HG03060 (cell line): Measurements from ENCODE around the gene EVI5.
"Not testable (repeated sequence)": the region's sequence is repeated elsewhere in the genome, so short reads cannot be mapped to it uniquely, and the experiment has no call there.

Source experiments
- ATAC-seq: cut with Tn5 transposase; IDR thresholded peaks from one replicate; pipeline ENCODE4 v1.9.1; 2021; ENCODE audit warnings: low read depth, moderate number of reproducible peaks; ENCODE audit not compliant: unreplicated experiment

The EVI5 gene

DNA sequence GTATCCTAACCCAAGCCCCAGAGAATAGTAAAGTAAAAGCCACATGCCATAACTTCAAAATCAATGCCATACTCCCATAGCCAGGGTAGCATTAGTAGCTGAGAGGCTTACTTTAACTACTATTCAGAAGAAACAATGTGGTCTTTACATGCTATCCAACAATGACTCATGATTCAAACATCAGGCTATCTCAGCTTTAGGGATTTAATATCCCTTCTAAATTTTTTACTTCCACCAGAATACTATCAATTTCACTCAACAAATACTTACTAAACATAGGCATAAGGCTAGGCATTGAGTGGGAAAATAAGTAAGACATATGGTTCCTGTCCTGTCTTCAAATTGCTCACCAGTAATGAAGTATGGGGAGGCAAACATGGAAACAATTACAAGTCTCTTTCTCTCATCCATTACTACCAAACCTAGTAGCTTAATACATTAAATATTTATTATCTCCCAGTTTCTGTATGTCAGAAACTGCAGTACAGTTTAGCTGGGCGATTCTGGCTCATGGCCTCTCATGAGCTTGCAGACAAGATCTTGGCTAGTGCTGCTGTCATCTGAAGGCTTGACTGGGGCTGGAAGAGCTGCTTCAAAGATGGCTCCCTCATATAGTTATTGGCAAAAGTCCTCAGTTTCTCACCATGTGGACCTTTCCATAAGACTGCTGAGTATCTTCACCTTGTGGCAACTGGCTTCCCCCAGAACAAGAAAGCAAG, 30.7 kb downstream of the EVI5 start:
- no peak for ATAC-seq

DNA sequence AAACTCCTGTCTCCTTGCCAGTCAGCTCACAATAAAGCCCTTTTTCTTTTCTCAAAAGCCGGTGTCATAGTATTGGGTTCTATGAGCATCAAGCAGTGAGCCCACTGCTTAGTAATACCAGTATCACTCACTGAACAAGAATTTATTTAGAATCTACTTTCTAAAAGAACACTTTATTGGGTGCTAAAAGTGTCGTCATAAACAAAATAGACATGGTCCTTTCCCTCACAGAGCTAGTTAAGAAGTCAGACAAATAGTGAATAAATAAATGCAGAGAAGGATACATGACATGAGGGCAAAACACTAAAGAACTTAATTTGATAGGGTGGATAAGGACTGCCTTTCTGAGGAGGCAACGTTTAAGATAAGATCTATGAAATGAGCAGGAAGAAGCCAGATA, 32.2 kb downstream of the EVI5 start:
- no peak for ATAC-seq

- ATAC-seq: peak; percentile 62
Observed at GRCh38 chr1:92749024-92749634, 35.8 kb downstream of the EVI5 start.

- ATAC-seq: no peak
Observed at GRCh38 chr1:92748138-92748537, 36.8 kb downstream of the EVI5 start.

DNA sequence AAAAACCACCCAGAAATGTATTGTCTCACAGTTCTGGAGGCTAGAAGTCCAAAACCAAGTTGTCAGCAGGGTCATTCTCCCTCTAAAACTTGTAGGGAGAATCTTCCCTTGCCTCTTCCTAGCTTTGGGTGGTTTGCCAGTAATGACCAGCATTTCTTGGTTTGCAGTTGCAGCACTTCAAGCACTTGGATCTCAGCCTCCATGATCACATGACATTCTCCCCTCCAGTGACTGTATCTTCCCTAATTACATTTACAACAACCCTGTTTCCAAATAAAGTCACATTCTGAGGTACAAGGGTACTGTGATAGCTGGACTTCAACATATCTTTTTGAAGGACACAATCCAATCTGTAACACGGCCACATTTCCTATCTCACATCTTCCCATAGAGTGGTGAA, 37.2 kb downstream of the EVI5 start:
- no peak for ATAC-seq

DNA sequence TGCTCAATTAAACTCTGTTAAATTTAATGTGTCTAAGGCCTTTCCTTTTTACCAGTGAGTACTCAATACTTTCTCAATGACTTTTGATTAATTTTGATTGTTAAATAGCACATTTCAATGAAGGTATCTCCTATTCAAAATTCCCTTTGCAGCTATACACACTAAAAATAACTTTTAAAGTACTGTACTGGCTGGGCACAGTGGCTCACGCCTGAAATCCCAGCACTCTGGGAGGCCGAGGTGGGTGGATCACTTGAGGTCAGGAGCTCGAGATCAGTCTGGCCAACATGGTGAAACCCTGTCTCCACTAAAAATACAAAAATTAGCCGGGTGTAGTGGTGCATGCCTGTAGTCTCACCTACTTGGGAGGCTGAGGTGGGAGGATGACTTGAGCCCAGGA, 38.7 kb downstream of the EVI5 start:
- ATAC-seq: not testable (repeated sequence)

GRCh38 chr1:92743221-92743620, 41.7 kb downstream of the EVI5 start:
- ATAC-seq: no peak

GRCh38 chr1:92739669-92740524, 45.0 kb downstream of the EVI5 start:
- no peak for ATAC-seq

- no peak for ATAC-seq
Observed at GRCh38 chr1:92736395-92736794, 48.5 kb downstream of the EVI5 start.

- ATAC-seq: no peak
Observed at GRCh38 chr1:92730476-92730875, 54.4 kb downstream of the EVI5 start.

DNA sequence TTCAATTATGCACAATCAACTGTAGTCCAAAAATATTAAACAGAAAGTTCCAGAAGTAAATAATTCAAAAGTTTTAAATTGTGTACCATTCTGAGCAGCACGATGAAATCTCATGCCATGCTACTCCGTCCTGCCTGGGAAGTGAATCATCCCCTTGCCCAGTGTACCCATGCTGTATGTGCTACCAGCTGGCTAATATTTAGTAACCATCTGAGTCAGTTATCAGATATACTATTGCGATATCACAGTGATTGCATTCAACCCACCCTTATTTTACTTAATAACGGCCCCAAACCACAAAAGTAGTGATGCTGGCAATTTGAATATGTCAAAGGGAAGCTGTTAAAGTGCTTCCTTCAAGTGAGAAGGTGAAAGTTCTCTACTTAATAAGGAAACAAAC, 56.2 kb downstream of the EVI5 start:
- no peak for ATAC-seq

GRCh38 chr1:92723713-92724112, 61.2 kb downstream of the EVI5 start:
- ATAC-seq: not testable (repeated sequence)

DNA sequence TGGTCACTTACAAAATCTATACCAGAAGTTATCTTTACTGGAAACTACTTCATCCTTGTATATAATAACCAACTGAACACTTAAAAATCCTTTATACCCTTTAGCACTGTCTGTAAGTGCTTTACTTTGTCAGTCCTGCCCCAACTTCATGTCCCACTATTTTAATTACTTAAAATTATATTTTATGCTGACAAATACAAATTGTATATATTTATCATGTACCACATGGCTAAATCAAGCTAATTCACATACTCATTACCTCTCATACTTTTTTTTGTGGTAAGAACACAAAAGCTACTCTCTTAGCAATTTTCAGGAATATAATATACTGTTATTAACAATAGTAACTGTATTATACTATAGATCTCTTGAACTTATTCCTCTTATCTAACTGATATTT, 63.0 kb downstream of the EVI5 start:
- no peak for ATAC-seq

DNA sequence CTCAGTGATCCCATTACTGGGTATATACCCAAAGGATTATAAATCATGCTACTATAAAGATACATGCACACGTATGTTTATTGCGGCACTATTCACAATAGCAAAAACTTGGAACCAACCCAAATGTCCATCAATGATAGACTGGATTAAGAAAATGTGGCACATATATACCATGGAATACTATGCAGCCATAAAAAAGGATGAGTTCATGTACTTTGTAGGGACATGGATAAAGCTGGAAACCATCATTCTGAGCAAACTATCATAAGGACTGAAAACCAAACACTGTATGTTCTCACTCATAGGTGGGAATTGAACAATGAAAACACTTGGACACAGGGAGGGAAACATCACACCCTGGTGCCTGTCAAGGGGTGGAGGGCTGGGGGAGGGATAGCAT, 63.8 kb downstream of the EVI5 start:
- not testable (repeated sequence) for ATAC-seq

DNA sequence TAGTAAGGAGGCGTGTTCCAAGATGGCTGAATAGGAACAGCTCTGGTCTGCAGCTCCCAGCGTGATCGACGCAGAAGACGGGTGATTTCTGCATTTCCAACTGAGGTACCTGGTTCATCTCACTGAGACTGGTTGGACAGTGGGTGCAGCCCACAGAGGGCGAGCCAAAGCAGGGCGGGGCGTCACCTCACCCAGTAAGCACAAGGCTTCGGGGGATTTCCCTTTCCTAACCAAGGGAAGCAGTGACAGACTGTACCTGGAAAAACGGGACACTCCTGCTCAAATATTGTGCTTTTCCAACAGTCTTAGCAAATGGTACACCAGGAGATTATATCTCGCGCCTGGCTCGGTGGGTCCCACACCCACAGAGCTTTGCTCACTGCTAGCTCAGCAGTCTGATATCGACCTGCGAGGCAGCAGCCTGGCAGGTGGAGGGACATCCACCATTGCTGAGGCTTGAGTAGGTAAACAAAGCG, 69.4 kb downstream of the EVI5 start:
- not testable (repeated sequence) for ATAC-seq

- ATAC-seq: no peak
Observed at GRCh38 chr1:92713939-92714338, 71.0 kb downstream of the EVI5 start.

DNA sequence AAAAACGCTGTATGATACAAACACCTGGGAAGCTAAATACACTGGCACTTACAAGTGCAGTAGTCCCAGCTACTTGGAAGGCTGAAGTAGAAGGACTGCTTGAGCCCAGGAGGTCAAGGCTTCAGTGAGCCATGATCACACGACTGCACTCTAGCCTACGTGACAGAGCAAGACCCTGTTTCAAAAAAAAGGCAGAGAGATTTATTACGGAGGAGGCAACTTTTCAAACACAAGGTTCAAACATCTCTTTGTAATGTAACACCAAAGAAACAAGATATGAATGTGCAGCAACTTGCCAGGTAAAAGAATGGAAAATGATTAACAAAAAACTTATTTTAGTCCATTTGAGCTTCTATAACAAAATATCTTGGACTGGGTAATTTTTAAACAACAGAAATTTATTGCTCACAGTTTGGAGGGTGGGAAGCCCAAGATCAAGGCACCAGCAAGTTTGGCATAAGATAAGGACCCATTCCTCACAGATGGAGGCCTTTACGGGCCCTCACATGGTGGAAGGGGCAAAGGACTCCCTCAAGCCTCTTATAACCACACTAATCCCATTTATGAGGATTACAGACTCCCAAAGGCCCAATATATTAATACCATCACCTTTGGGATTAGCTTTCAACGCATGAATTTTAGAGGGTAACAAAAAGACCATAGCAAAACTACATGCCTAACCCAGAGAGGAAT, 73.3 kb downstream of the EVI5 start:
- no peak for ATAC-seq

DNA sequence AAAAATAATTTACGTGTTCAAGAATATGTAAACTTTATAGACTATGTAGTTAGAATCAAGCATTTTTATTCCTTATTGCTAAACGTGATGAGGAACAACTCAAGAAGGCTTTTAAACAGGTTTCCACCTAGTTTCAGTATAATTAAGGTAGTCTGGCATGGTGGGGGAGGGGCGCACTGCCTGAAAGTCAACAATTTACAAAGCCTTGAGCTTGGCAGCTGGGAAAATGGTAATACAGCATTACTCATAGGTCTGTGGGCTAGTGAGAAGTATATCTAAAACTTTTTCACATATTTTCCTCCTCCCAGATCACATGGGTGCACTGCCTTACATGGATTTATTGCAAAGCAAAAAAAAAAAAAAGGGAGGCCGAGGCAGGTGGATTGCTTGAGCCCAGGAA, 75.2 kb downstream of the EVI5 start:
- ATAC-seq: no peak

- no peak for ATAC-seq
Observed at GRCh38 chr1:92708368-92708950, 76.4 kb downstream of the EVI5 start.

DNA sequence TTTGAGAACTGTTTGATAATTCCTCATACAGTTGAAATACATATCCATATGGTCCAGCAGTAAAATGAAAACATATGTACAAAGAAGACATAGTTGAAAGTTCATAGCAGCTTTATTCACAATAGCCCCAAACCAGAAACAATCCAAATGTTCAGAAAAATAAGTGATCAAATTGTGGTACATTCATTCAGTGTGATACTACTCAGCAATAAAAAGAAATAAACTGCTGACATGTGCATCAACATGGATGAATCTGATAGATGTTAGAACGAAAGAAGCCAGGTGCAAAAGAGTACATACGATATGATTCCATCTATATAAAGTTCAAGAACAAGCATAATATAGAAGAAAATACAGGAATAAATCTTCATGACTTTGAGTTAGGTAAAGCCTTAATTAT, 77.2 kb downstream of the EVI5 start:
- ATAC-seq: no peak
